GM18520 (cell line): ENCODE measurements around the gene CFAP43.
"Not testable (repeated sequence)": the region's sequence is repeated elsewhere in the genome, so short reads cannot be mapped to it uniquely, and the experiment has no call there.

Source experiments
- ATAC-seq: cut with Tn5 transposase; IDR thresholded peaks from one replicate; pipeline ENCODE4 v1.9.1; 2021; ENCODE audit not compliant: unreplicated experiment

Gene CFAP43

DNA sequence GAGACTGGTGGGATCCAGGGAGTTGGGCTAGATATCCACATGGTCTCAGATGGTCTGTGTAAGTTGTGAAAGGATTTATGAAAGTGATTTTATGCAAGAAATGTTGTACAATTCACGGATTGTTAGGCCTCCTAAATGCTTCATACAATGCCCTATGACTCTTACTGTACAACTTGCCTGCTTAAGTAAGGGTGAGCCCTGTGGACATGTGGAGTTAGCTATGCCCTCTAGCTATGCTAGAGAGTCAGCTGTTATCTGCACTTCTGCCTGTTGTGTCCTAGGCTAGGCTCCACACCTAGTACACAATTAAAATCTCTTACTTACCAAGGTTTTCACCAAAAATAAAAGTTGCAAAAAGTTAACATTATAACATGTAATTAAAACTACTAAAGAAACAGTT, 1.7 kb upstream of the CFAP43 start:
- ATAC-seq, result no peak

DNA sequence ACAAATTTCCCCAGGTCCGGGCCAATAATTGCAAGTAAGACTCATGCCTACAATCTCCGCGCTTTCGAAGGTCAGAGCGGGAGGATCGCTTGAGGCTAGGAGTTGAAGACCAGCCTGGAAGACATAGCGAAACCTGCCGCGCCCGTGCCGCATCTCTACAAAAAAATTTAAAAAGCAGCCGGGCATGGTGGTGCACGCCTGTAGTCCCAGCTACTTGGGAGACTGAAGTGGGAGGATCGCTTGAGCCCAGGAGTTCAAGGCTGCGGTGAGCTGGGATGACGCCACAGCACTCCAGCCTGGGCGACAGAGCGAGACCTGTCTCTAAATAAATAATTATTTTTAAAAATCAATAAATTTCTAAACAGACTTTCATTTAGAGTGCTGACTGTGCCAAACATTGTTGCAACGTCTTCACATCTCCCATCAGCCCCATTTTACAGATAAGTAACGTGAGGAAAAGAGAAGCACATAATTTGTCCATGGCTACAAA, 494 bp upstream of the CFAP43 start:
- no peak for ATAC-seq

DNA sequence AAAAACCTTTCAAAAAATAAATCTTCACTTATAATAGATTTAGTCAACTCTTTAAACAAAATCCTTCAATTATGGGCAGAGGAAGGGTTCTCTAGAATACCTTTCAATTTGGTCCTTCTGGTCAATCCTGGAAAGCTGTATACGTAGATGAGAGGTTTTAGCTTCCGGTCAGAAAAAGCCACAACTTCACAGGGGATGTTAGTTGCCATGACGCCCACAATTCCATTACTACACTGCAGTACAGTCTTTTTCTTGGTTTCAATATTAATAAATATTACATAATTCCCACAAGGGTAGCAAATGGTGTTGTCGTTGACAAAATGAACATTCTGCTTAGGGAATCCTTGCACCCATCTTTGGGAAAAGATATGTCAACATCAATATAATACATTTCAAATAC, 1.7 kb downstream of the CFAP43 start:
- ATAC-seq, result no peak

DNA sequence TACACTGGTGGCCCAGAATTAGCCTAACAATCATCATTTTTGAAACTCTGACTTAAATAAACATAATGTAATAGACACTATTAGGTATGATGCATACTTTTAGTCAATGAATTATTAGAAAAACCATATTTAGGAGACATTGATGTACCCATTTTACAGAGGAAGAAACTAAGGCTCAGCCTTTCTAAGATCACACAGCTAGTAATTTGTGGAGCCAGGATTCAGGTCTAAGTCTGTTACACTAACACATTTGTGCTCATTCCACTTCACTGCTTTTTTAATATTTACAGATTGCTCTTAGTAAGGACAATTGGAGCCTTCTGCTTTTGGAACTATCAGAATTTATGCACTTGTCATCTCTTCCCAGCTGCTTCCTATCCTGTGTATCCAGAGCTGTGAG, 8.9 kb downstream of the CFAP43 start:
- no peak for ATAC-seq

DNA sequence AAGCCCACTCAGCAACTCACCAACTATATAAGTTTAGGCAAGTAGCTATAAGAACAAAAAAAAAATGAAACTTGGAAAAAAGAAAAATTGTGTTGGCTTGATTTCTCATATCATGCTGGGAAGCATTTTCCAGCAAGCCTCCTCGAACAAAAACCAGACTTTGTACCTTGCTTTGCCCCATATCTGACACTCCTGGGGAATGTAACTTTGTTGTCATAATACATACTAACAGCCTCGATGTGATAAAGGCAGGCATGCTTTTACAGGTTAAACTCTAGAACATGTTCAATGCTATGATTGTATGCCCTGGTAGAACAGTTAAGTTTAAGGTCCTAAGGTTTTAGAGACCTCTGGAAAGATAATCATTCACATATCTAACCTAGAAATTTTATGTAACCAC, 11.6 kb downstream of the CFAP43 start:
- ATAC-seq, result no peak

DNA sequence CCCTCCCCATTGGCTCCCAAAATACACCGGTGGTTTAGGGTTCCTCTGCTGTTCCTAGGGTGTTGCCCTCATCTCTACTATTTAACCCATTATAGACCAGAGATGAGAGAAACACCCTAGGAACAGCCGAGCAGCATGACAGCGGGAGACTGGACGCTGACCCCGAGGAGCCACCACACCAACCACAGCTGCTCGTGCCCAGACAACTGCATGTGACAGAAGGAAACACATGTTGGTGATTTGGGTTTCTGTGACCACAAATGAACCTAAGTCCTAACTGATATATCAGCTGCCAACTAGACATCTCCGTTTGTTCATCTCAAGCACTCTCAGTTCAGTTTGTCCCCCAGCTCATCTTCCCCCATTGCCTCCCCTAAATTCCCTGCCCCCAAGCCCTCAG, 13.4 kb downstream of the CFAP43 start:
- no peak for ATAC-seq

DNA sequence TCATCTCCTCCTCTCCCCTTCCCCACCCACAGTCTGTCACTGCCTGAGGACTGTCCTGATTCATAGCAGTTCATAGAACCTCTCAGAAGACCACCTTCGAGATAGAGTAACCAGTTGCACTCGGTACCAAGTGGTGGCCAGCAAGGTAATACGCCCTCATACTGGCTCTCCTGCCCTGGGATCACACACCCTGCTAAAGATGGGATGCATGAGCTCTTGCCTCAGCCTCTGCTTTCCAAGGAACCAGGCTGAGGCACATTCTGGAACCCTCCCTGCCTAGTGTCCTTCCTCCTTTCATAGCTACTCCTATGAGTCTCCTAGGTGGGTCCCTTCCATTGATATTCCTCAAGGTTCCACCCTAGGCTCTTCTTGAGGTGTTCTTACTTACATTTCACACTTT, 15.5 kb downstream of the CFAP43 start:
- ATAC-seq, result no peak

DNA sequence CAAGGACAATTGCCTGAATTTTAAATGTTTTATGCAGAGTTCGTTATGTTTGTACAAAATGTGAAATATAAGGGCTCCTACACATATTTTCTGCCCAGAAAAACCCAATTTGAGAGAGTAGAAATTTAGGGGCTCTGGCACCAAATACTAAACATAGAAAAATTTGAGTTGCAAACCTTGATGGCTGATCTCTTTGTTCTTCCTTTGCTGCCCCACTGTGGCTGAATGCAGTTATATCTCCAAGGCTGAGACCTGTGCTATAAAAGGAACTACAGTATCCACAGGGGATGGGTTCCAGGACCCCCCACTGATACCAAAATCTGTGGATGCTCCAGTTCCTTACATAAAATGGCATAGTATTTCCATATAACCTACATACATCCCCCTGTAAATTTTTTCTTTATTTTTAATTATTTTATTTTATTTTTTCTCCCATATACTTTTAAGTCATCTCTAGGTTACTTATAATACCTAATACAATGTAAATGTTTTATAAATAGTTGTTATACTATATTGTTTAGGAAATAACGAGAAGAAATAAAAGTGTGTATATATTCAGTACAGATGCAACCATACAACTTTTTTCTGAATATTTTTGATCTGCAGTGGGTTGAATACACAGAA, 22.5 kb downstream of the CFAP43 start:
- ATAC-seq, result no peak

DNA sequence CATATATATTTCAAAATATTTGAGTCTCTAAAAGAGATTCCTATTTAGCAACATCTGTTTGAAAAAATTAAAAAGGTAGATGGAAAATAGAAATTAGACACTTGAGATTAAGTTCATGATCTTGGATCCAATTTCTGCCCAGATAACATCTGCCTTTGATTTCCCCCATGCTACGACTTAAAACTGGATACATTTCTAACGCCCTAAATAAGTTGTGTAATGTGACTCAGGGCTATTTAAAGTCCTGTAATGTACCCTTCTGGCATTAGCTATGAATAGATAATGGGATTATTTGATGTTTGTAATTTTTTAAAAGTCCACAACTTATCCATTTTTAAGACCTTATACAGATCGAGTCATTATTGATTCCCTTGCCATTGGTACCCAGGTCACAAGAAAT, 23.4 kb downstream of the CFAP43 start:
- ATAC-seq, result no peak

DNA sequence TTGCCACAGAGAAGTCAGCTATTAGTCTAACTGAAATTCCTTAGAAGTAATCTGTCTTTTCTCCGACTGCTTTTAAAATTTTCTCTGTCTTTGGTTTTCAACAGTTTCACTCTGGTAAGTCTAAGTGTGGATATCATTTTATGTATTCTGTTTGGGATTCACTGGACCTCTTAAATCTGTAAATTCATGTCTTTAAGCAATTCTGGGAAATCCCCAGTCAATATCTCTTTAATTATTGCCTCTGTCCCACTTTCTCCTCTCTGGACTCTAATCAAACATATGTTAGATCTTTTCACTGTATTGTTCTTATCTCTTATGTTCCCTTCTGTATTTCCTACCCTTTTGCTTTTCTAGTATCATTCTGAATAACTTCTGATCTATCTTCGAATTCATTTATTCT, 29.9 kb downstream of the CFAP43 start:
- no peak for ATAC-seq

DNA sequence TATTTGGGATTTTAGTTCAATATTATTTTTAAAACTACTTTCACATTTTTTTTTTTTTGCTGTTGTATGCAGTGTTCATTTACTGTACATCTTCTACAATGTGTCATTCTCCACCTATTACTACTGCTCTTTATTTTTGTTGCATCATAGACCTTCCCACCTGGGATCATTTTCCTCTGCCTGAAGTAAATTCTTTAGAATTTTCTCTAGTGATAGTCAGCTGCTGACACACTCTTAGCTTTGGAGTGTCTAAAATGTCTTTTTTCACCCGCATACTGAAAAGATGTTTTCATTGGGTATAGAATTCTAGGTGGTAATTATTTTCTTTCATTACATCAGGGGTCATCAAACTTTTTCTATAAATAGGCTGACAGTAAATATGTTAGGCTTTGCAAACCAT, 30.5 kb downstream of the CFAP43 start:
- no peak for ATAC-seq

DNA sequence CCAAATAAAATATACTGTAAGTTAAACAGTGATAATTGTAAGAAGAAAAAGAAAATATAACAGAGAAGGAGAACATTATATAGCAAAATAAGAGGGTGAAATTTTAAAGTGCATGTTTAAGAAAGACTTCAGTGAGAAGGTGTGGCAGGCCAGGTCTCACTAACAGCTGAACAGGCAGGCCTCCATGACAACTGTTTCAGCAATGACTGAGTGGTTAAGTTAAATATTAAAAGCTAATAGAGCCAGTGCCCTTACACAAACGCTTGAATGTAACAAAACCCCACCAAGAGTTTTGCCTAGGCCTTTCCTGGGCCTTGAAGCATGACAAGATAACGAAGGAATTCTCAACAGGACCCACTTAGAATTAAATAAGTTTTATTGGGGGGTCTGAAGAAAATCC, 32.6 kb downstream of the CFAP43 start:
- no peak for ATAC-seq

DNA sequence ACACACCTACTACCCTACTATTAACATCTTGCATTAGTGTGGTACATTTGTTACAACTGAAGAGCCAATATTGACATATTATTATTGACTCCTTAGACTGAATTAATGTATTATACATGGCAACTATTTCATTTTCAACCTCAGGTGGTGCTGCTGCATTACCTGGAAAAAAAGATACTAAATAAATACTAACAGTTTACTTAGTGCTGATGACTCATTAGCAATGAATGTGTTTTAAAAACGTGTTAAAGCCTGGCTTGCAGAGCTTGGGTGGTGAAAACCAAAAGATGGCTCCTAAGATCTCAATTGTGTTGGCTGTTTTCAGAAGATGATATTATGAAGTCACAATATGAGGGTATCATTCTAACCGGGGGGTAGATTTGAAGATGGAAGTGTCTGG, 34.8 kb downstream of the CFAP43 start:
- no peak for ATAC-seq

DNA sequence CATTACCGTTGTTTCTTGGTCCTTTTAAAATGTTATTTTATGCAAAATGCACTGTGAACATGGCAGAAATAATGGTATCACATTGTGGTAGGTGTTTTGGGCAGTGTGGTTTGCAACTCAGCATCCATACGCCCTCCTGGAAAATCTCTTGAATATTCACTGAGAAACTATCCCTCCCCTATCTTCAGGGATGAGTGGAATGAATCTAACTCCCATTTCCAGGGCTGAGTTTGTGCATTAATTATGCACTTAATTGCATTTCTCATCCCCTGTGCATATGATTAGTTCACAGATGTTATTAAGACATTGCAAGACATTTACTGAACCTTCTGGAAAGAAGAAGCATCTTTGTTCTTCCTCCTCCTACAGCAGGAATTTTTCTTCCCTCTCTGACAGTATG, 36.5 kb downstream of the CFAP43 start:
- no peak for ATAC-seq

DNA sequence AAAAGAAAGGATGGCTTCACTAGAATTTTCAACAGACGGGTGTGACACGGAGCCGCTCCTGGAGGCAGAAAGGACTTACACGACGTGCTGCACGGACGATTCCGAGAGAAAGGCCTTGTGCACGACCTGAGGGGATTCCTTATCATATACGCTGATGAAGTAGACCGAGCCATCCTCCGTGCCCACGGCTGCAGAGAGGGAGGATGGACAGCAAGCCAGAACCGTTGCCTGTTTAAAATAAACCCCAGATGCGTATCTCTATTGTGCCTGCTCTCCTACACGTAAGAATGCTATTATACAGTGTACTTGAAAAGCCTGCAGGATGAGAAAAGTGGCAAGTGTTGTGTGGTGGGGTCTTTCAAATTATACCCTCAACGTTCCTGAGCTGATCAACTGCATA, 38.4 kb downstream of the CFAP43 start:
- ATAC-seq, result no peak

DNA sequence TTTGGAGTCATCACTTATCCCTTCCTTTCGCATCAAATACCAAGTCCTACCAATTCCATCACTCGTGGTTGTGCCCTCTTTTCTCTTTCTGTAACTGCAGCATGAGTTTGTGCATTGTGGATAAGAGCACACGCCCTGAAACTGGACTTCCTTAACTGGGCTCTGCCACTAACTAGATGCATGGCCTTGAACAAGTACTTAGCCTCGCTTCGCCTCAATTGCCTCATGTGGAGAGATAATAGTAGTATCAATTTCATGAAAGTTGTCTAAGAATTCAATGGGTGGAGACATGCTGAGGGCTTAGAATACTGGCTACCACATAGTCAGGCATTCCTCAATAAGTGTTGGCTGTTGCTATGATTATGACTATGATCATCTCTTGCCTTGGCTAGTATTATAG, 41.5 kb downstream of the CFAP43 start:
- ATAC-seq, result no peak

DNA sequence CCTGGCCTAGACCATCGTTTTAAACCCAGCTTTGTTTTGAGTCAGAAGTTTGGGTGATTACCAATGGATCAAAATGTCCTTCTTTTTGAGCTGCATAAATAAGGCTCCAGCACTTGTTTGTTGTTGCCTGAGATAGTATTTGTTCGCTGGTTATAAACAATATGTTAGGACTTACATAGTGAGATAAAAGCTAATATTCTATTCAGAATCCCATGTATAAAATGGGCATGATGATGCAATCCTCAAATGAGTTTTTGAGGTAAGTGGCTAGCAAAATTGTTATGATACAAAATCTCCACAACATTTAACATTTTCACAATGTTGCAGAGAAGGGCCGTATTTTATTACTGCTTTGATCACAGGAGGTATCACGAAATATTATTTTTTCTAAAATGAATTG, 48.5 kb downstream of the CFAP43 start:
- no peak for ATAC-seq

DNA sequence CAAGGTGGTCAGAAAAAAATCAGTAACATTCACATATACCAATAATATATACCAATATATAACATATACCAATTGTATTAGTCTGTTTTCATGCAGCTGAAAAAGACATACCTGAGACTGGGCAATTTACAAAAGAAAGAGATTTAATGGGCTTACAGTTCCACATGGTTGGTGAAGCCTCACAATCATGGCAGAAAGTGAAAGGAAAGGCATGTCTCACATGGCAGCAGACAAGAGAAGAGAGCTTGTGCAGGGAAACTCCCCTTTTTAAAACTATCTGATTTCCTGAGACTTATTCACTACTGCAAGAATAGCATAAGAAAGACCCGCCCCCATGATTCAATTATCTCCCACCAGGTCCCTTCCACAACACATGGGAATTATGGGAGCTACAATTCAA, 58.0 kb downstream of the CFAP43 start:
- not testable (repeated sequence) for ATAC-seq

DNA sequence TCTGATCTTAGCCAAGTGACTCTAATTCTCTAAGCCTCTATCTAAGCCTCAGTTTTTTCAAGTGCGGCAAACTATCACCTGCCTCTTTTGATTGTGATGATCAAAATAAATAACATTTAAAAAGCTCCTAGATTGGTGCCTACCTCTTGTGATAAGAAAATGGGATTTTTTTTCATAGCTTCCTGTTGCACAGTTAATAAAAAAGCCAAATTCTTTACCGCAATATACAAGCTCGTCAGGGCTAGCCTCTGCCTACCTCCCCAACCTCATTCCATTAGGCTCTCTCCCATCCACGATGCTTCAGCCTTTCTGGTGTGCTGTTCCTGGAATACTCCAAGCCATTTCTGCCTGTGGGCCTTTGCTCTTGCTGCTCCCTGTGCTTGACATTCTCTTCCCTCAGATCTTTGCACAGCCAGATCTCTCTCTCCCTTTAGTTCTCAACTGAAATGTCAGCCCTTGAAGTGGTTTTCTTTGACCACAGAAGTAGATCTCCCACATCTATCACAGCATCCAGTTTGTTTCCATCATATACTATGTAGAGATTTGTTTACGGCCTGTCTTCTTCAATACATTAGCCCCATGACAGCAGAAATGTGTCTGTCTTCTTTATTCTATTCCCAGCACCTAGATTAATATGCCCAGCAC, 61.4 kb downstream of the CFAP43 start:
- ATAC-seq, result no peak

DNA sequence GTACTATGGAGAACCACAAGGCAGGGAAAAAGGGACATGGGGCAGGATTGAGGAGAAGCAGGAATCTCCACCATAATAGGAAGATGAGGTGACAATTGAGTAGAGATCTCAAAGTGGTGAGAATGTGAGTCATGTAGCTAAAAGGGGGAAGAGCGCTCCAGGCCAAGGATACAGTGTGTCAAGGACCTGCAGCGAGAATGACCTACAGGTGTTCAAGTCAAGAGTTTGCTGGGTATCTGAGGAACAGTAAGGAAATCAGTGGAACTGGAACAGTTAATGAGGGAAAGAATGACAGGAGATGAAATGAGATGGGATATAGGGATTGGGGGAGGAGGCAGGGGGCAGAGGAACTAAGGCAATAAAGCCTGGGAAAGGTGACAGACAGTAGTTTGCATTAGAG, 76.6 kb downstream of the CFAP43 start:
- ATAC-seq, result no peak

DNA sequence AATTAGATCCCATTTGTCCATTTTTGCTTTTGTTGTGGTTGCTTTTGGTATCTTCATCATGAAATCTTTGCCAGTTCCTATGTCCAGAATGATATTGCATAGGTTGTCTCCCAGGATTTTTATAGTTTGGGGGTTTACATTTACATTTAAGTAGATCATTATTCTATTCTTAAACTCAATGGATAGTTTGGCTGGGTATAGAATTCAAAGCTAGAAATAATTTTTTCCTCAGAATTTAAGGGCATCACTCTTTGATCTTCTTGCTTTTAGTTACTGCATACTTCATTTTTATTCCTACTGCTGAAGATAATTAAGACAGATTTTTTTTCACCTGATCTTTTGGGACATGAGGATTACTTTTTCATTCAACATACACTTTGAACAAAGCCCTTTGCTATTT, 80.4 kb downstream of the CFAP43 start:
- ATAC-seq, result no peak

DNA sequence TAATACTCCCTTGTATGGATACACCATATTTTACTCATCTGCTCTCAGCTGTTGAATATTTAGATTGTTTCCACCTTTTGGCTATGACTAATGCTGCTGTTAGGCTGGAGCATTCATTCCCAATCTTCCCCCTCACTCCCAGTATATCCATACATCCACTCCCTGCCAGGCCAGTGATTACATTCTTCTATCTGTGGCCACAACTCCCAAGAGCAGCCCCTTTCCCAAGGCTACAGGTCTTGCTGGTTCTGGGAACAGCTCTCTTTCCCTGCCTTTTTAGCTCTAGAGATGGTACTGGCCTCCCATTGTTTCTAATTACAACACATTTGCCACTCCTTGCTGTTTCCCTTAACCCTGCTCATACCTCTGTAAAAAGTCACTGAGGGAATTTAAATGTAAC, 82.0 kb downstream of the CFAP43 start:
- ATAC-seq, result no peak

DNA sequence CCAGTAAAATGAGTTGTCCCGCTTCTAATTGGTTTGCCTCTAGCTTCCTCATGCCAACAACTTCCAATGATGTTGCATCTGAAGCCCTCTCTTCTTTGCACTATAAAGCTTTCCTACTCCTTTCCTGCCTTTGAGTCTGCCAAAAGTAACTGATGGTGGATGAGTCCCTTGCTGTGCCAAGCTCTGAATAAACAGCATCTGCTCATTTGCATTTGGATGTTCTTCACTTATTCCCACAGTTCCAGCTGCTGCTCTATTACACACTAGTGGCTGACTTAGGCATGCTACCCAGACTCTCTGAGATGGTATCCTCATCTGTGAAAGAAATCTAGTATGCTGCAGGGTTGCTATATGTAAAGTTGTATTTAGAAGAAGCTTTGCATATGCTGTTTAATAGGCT, 85.3 kb downstream of the CFAP43 start:
- ATAC-seq, result no peak
